Fibroblast of lung (primary cell): ENCODE results near the gene CERS6. TPM values are rescaled to one million over a fixed set of nuclear protein-coding genes. Genes with fewer than 3 reads are reported as not detected.

Source experiments
- DNase-seq, 2 donors: peaks; one replicate each; pipeline versions ENCODE4 v3.0.0 to v3.0.0-alpha.2; 2010; ENCODE audit warnings: low read depth in 2 of 2
- H2AFZ ChIP-seq: 2 replicates; pipeline ENCODE4 v1.5.1; 2012; ENCODE audit warnings: low read length, control low read depth, inconsistent platforms
- H3K27ac ChIP-seq: 2 replicates; pipeline ENCODE4 v1.5.1; 2011; ENCODE audit warnings: low read length, control low read depth; ENCODE audit not compliant: insufficient read depth
- H3K27me3 ChIP-seq: 2 replicates; pipeline ENCODE4 v1.5.1; 2011; ENCODE audit warnings: mild to moderate bottlenecking, low read length; ENCODE audit not compliant: control insufficient read depth, insufficient read depth
- H3K36me3 ChIP-seq: 2 replicates; pipeline ENCODE4 v1.5.1; 2011; ENCODE audit warnings: low read length; ENCODE audit not compliant: control insufficient read depth, insufficient read depth
- H3K4me1 ChIP-seq: 2 replicates; pipeline ENCODE4 v1.5.1; 2011; ENCODE audit warnings: low read length; ENCODE audit not compliant: control insufficient read depth, insufficient read depth; ENCODE audit errors: extremely low read depth
- H3K4me2 ChIP-seq: 2 replicates; pipeline ENCODE4 v1.5.1; 2011; ENCODE audit warnings: low read length, control low read depth; ENCODE audit not compliant: insufficient read depth; ENCODE audit errors: extremely low read depth
- H3K4me3 ChIP-seq, 4 experiments: fragments of 200-600 bp in 1 of 4; sonication (generic) in 1 of 4; replicated peaks in 1 of 4; 2 replicates each; pipeline ENCODE4 v1.5.1; 2011 to 2016; ENCODE audit warnings: low read length in 4 of 4, low read depth in 3 of 4, mild to moderate bottlenecking in 3 of 4, control low read depth in 2 of 4, inconsistent platforms in 1 of 4, mixed read lengths in 1 of 4; ENCODE audit not compliant: insufficient read depth in 1 of 4; ENCODE audit errors: control extremely low read depth in 1 of 4
- H3K79me2 ChIP-seq: 2 replicates; pipeline ENCODE4 v1.5.1; 2012; ENCODE audit warnings: mild to moderate bottlenecking, low read length, inconsistent platforms; ENCODE audit not compliant: control insufficient read depth, insufficient read depth
- H3K9ac ChIP-seq: 2 replicates; pipeline ENCODE4 v1.5.1; 2011; ENCODE audit warnings: mild to moderate bottlenecking, low read length, control low read depth; ENCODE audit not compliant: insufficient read depth
- H3K9me3 ChIP-seq: 2 replicates; pipeline ENCODE4 v1.5.1; 2012; ENCODE audit warnings: low read depth, low read length; ENCODE audit not compliant: control insufficient read depth, insufficient read depth
- H4K20me1 ChIP-seq: 2 replicates; pipeline ENCODE4 v1.5.1; 2011; ENCODE audit warnings: low read length; ENCODE audit not compliant: control insufficient read depth, insufficient read depth; ENCODE audit errors: extremely low read depth
- EZH2 ChIP-seq: IDR thresholded peaks from 2 replicates; pipeline ENCODE4 v1.5.1; 2012; ENCODE audit warnings: low read length, control low read depth, mild to moderate bottlenecking; ENCODE audit errors: missing control alignments
- polyA plus RNA-seq, 2 donors: library from polyadenylated mRNA; depleted of rRNA in 1 of 2; stranded (reverse) in 1 of 2; unstranded in 1 of 2; fragments of >200 nt; gene quantifications; 2 replicates each; pipeline ENCODE4 v1.2.1, GENCODE V29; 2011 to 2012; ENCODE audit warnings: missing spikeins in 1 of 2
- total RNA-seq: library from RNA; depleted of rRNA; stranded (reverse); fragments of >200 nt; gene quantifications from 2 replicates; pipeline ENCODE4 v1.2.1, GENCODE V29; 2014
- TF ChIP-seq, protein P1 (sequence below), 2 donors: IDR thresholded peaks in 1 of 2; conservative IDR thresholded peaks in 1 of 2; 1 replicate in 1 of 2; 2 replicates in 1 of 2; pipeline ENCODE4 v1.5.1; 2011 to 2012; ENCODE audit warnings: low read length in 2 of 2, control low read depth in 1 of 2, inconsistent platforms in 1 of 2, low read depth in 1 of 2, mild to moderate bottlenecking in 1 of 2

Gene CERS6
- total and polyA plus RNA-seq, 2 donors (not counting 1 experiment from before 2014, with no cell fraction given) = 7.2 to 16.5 TPM

DNA sequence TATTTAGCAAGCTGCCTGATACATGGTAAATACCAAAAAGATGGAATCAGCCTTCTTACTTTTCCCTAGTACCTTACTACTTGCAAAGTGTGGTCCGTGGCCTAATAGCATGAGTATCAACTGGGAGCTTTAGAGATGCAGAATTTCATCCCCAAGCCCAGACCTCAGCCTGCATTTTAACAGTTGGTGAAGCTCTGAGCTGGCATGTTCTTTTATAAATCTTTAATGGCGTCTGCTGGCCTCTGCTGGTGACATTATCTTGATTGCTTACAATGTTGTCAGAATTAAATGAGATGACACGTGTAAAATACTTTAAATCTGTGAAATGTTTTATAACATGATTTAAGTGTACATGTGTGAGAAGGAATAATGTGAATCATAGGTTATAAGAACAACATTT is 231.2 kb downstream of the CERS6 start:
- H3K4me2 ChIP-seq = no peak overlapping the region
- no peak overlapping the region for H3K27ac ChIP-seq
- DNase-seq = peak; percentile 36 to 53
- no peaks in the 10 kb centered on the region for H4K20me1 ChIP-seq
- no peak for TF ChIP-seq EZH2
- TF ChIP-seq, protein P1, sequence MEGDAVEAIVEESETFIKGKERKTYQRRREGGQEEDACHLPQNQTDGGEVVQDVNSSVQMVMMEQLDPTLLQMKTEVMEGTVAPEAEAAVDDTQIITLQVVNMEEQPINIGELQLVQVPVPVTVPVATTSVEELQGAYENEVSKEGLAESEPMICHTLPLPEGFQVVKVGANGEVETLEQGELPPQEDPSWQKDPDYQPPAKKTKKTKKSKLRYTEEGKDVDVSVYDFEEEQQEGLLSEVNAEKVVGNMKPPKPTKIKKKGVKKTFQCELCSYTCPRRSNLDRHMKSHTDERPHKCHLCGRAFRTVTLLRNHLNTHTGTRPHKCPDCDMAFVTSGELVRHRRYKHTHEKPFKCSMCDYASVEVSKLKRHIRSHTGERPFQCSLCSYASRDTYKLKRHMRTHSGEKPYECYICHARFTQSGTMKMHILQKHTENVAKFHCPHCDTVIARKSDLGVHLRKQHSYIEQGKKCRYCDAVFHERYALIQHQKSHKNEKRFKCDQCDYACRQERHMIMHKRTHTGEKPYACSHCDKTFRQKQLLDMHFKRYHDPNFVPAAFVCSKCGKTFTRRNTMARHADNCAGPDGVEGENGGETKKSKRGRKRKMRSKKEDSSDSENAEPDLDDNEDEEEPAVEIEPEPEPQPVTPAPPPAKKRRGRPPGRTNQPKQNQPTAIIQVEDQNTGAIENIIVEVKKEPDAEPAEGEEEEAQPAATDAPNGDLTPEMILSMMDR (conservative IDR thresholded peaks at IDR 0.05 in 1 of 2, IDR thresholded peaks at IDR 0.05 in 1 of 2; ENCODE audit: low read depth in 1 of 2, low read length in 2 of 2) = peak in 1 of 2 donors; percentile 24
- no peak overlapping the region for H2AFZ ChIP-seq
- H3K9ac ChIP-seq = no peak overlapping the region
- no peaks in the 10 kb centered on the region for H3K36me3 ChIP-seq
- H3K4me1 ChIP-seq = no peaks in the 10 kb centered on the region
- H3K4me3 ChIP-seq = no peak overlapping the region
- no peaks in the 10 kb centered on the region for H3K79me2 ChIP-seq
- H3K9me3 ChIP-seq = no peaks in the 10 kb centered on the region
- H3K27me3 ChIP-seq = no peaks in the 10 kb centered on the region

DNA sequence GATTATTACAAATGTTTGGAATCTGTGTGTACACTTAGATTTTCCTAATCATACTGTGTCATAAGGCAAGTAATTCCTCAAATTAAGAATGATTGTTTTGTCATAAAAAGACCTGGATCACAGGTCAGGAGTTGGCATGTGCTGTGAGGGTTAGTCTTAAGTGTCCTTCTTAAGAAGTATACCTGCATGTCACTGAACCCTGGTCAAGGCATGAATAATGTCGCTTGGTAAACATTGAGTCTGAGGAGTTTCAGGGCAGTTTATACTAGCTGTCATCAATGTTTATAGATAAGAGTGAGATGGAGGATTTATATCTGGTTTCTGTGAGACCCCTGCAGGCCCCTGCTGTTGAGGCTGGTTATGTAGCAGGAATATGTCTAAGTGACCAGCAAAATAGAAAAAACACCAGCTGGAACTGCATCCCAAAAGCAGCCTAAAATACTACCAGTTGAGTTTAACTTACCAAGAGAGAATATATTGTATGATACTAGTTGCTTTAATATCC is 234.4 kb downstream of the CERS6 start:
- no peak overlapping the region for H3K4me2 ChIP-seq
- no peak overlapping the region for H3K4me3 ChIP-seq
- H2AFZ ChIP-seq = no peak overlapping the region
- no peak overlapping the region for H3K27ac ChIP-seq
- H3K9ac ChIP-seq = no peak overlapping the region
- TF ChIP-seq, protein P1 (conservative IDR thresholded peaks at IDR 0.05 in 1 of 2, IDR thresholded peaks at IDR 0.05 in 1 of 2; ENCODE audit: low read depth in 1 of 2, low read length in 2 of 2) = peak in 1 of 2 donors; percentile 12
- no peak for TF ChIP-seq EZH2
- no peaks in the 10 kb centered on the region for H3K4me1 ChIP-seq
- H4K20me1 ChIP-seq = no peaks in the 10 kb centered on the region
- H3K27me3 ChIP-seq = no peaks in the 10 kb centered on the region
- H3K9me3 ChIP-seq = no peaks in the 10 kb centered on the region
- no peaks in the 10 kb centered on the region for H3K79me2 ChIP-seq
- DNase-seq = peak in 1 of 2 donors; percentile 40
- H3K36me3 ChIP-seq = no peaks in the 10 kb centered on the region

DNA sequence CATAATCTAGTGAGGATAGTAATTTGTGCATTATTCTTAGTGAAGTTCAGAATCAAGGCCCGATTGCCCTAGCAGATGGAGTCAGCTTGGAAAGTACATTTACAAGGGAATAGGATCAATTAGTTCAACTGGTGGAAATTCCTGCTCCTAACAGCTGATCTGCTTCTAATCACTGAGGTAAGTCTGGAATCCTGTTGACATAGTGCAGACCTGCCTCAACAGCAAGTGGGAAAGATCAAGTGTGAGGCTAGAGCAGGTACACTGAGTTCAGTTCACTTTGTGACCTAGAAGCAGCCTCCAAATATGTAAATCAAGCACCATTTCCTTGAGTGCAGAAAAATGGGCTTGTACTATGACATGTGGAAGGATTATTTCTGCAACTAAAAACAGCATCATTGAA is 235.1 kb downstream of the CERS6 start:
- Histone ChIP-seq H3K9ac (no peak overlapping the region), H3K4me2 (no peak overlapping the region), H3K4me3 (no peak overlapping the region), H3K9me3 (no peaks in the 10 kb centered on the region), H3K4me1 (no peaks in the 10 kb centered on the region), H3K27ac (no peak overlapping the region), H3K79me2 (no peaks in the 10 kb centered on the region), H4K20me1 (no peaks in the 10 kb centered on the region), H3K36me3 (no peaks in the 10 kb centered on the region), H2AFZ (no peak overlapping the region), H3K27me3 (no peaks in the 10 kb centered on the region)
- no peak for TF ChIP-seq EZH2
- TF ChIP-seq, protein P1 (conservative IDR thresholded peaks at IDR 0.05 in 1 of 2, IDR thresholded peaks at IDR 0.05 in 1 of 2; ENCODE audit: low read depth in 1 of 2, low read length in 2 of 2) = no peak
- no peak for DNase-seq
